OCI-M2 (cell line): ENCODE data around the gene FOXR1.
"Not testable (repeated sequence)": the region's sequence is repeated elsewhere in the genome, so short reads cannot be mapped to it uniquely, and the experiment has no call there.

Experiments used
- DNase-seq: peaks from one replicate; lab custom pipeline; 2025; ENCODE audit not compliant: unreplicated experiment; lab: John Stamatoyannopoulos, UW

FOXR1 gene

GRCh38 chr11:118947091-118947490, 24.5 kb upstream of the FOXR1 start:
- no peak for DNase-seq

GRCh38 chr11:118948000-118948399, 23.6 kb upstream of the FOXR1 start:
- DNase-seq = no peak

- DNase-seq = no peak
Observed at GRCh38 chr11:118953265-118953664, 18.3 kb upstream of the FOXR1 start.

GRCh38 chr11:118953976-118954375, 17.6 kb upstream of the FOXR1 start:
- DNase-seq = not testable (repeated sequence)

- peak; percentile 23 for DNase-seq
Observed at GRCh38 chr11:118956094-118956846, 15.3 kb upstream of the FOXR1 start, which contains the start of gene UPK2. Gene UPK2 (plus strand): TSS chr11:118956298. CDS start chr11:118956351, 53 bp downstream.

- DNase-seq = no peak
Observed at GRCh38 chr11:118956847-118957469, 14.6 kb upstream of the FOXR1 start.

- no peak for DNase-seq
Observed at GRCh38 chr11:118957549-118957948, 14.0 kb upstream of the FOXR1 start.

- DNase-seq = no peak
Observed at GRCh38 chr11:118957968-118958367, 13.6 kb upstream of the FOXR1 start.

GRCh38 chr11:118958577-118958976, 13.0 kb upstream of the FOXR1 start:
- DNase-seq = no peak

GRCh38 chr11:118961189-118961588, 10.4 kb upstream of the FOXR1 start:
- no peak for DNase-seq

GRCh38 chr11:118961591-118961990, 10.0 kb upstream of the FOXR1 start:
- DNase-seq = no peak

- DNase-seq = not testable (repeated sequence)
Observed at GRCh38 chr11:118969508-118969907, 2.1 kb upstream of the FOXR1 start.

GRCh38 chr11:118973985-118974384, 2.4 kb downstream of the FOXR1 start:
- no peak for DNase-seq

GRCh38 chr11:118975771-118976709, 4.5 kb downstream of the FOXR1 start:
- no peak for DNase-seq

GRCh38 chr11:118979434-118979833, 7.9 kb downstream of the FOXR1 start:
- no peak for DNase-seq

GRCh38 chr11:118980191-118980881, 8.8 kb downstream of the FOXR1 start:
- DNase-seq = no peak

GRCh38 chr11:118984337-118984736, 12.8 kb downstream of the FOXR1 start:
- not testable (repeated sequence) for DNase-seq

- no peak for DNase-seq
Observed at GRCh38 chr11:118984825-118985224, 13.3 kb downstream of the FOXR1 start.

GRCh38 chr11:118988280-118988679, 16.7 kb downstream of the FOXR1 start:
- DNase-seq = no peak

GRCh38 chr11:118991486-118992038, 20.0 kb downstream of the FOXR1 start:
- not testable (repeated sequence) for DNase-seq
